GM18870 (cell line): ENCODE data around the gene TSPEAR.
"Not testable (repeated sequence)": the region's sequence is repeated elsewhere in the genome, so short reads cannot be mapped to it uniquely, and the experiment has no call there.

Experiments
- ATAC-seq: cut with Tn5 transposase; IDR thresholded peaks from one replicate; pipeline ENCODE4 v1.9.1; 2021; ENCODE audit warnings: moderate library complexity; ENCODE audit not compliant: unreplicated experiment

Gene TSPEAR

DNA sequence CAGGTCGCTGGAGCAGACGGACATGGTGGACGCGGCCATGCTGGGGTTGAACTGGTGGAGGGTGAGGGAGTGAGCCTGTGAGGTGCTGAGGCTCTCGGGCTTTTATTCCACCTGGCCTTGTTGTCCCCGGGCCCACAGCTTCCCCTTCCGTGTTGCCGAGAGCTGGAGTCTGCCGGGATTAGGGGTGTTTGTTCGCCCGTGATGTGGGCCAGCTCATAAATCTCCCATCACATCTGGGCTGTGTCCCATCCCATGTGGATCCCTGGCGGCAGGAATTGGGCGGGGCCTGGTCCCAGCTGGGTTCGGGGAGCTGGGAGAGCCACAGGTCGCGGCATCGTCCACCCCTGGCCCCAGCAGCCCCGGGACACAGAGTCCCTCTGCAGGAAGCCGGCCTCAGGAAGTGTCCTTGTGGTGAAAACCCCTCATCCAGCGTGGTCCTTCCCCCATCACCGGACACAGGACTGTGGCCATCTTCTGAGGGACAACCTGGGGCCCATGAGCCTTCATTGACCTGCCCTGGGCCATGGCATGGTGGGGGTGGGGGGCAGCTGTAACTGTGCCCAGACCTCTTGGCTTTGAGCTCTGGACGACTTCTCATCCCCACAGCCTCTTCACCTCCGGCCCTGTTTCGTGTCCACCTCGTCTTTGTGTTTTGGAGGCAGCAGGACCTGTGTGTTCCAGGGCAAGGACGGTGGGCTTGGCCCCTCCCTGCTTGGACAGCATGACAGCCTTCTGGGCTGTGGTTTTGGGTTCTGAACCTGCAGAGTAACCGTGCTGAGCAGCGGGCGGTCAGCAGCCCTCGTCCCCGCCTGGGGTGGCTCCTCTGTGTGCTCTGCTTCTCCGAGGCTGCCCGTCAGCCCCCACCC is 118.7 kb downstream of the TSPEAR start, which contains the start of gene KRTAP10-6:
Gene KRTAP10-6, minus strand, starts transcription at position 60 of the 866 bp plus-strand sequence. Its CDS starts 21 bp downstream, at position 39.
- ATAC-seq = no peak

DNA sequence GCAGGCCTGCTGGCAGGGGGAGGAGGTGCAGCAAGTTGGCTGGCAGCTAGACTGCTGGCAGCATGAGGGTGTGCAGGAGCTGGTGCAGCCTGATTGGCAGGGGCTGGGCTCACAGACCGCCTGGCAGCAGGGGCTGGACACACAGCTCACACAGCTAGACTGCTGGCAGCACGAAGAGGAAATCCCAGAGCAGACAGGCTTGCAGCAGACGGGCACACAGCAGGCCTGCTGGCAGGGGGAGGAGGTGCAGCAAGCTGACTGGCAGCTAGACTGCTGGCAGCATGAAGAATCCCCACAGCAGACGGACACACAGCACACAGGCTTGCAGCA is 119.6 kb downstream of the TSPEAR start:
- not testable (repeated sequence) for ATAC-seq

DNA sequence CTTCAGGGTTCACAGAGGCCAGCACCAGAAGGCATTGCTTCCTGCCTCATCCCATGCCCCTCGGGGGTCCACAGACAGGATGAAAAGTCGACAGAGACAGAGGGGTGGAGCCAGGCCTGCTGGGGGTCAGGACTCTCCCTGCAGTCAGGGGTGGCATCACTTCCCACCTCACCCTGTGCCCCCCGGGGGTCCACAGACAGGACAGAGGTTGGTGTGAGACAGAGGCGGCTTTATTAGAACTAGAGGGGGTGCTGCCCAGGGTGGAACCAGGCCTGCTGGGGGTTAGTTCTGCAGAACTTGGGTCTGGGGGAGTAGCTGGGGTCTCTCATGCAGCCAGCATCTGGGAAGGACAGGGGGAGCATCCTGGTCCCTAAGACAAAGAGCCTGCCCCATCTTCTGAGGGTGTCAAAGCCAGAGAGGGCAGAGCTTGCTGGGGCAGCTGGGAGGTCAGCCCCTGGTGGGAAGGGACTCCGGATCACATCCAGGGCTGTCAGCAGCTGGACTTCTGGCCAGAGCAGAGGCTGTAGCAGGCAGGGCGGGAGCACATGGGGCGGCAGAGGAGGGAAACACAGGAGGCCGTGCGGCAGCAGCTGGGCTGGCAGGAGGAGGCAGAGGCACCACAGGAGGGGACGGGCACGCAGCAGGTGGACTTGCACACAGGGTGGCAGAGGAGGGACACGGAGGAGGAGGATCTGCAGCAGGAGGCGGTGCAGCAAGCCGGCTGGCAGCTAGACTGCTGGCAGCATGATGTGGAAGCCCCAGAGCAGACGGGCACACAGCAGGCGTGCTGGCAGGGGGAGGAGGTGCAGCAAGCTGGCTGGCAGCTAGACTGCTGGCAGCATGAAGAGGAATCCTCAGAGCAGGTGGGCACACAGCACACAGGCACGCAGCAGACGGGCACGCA is 120.2 kb downstream of the TSPEAR start:
- not testable (repeated sequence) for ATAC-seq

DNA sequence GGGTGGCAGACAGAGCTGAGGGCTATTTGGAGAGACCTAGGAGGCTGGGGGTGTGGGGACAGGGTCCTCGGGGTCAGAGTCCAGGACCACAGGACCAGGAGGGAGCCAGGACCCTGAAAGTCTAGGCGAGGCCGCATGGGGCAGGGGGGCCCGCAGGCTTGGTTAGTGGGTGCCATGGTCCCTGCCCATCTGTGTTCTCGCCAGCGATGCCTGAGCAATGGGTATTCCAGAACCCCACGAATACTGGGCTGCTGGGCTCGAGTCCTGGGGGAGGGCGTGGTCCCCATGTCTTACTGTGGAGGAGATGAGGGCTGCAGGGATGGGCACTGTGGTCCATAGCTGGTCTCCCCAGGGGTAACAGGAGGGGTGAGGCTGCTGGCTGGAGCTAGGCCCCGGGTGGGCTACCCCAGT is 121.1 kb downstream of the TSPEAR start:
- no peak for ATAC-seq

DNA sequence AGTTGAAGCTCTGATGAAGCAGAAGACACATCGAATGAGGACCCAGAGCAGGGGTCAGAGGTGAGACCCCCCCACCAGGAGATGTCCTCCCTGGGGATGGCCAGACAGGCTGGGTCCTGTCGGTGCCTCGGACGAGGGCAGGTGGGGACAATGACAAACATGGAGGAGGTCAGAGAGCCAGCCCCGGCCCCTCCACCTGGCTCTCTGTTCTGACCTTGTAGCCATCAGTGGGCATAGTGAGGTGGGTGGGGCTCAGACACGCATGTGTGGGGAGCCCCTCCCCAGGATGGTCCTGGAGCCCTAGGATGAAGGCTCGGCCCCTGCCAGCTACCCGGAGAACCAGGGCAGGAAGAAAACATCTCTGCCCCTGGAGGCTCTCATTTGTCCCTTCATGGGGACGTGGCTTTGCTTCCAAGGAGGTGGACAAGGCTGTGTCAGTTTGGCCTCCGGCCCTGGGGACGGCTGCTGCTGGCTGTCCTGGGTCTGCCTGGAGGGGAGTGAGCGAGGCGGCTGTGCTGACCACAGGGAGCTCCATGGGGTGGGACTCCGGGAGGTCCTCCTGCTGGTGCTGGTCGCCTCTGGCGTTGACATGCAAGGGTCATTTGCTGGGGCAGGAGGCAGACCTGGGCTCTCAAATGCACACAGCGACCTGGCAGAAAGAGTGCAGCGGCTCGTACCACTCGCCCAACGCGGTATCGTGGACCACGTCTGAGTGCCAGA is 121.6 kb downstream of the TSPEAR start:
- no peak for ATAC-seq

DNA sequence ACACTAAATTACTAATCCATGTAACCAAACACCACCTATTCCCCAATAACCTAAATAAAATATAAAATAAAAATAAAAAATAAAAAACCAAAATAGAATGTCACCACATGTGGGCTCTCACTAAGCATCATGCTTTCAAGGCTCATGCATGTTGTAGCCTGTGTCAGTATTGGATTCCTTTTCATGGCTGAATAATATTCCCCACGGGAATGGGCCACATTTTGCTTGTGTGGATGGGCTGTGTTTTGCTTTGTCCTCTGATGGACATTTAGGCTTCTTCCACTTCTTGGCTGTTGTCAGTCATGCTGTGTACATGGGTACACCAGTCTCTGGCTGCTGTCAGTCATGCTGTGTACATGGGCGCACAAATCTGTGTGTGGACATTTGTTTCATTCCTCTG is 122.3 kb downstream of the TSPEAR start:
- ATAC-seq = no peak

DNA sequence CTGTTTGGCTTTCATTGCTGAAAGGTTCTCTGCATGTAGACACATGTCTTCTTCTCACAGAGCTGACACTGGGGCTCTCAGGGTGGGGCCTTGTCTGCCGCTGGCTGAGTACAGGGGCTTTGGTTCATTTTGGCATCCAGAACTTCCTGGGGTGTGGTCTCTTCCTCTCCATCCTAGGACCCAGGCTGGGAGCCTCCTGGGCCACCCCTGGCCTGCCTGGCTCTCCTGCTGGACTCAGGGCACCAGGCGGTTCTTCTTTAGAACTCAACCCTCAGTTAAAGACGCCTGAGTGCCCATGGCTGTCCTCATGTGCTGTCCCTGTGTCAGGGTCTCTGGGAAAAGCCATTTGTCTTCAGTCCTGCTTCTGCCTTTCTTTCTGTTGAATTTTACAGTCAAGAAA is 125.5 kb downstream of the TSPEAR start:
- ATAC-seq = no peak

DNA sequence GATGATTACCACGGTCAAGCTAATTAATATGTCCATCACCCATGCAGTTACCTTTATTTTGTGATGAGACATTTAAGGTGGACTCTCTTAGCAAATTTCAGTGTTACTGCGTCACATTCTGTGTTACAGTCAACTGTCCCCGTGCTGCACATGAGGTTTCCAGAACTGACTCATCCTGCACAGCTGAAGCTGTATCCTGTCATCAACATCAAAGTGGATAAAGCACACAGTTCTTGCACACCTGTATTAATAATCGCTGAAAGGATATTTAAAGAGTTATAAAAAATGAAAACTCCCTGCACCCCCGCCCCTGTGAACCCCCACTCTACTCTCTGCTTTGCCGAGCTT is 127.6 kb downstream of the TSPEAR start:
- ATAC-seq = no peak

DNA sequence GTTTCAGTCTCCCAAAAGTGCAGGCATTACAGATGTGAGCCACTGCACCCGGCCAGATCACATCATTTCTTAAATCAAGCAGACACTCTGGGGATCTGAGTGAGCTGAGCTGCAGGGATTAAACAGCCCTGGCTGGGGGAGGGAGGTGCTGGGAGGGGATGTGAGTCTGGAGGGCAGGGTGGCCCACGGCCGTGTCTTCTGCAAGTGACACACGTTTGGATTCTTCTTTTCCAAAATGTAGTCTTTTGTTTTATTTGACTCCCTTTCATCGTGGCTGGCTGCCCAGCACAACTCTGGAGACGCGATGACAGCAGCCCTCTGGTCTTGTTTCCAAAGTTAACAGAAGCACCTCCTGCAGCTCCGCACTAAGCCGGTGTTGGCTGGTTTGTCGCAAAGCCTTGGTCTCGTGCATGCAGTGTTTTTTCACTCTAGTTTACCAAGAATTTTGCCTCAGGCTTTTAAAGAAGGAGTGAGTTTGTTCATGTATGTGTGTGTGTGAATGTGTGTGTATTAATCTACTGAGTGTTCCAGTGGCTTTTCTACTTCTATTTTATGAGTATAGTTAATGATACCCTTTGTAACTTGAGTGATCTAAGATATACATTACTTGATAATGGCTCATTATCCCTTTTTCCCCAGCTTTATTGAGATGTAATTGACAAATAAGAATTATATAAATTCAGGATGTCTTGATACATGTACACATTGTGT is 128.1 kb downstream of the TSPEAR start:
- ATAC-seq = no peak

DNA sequence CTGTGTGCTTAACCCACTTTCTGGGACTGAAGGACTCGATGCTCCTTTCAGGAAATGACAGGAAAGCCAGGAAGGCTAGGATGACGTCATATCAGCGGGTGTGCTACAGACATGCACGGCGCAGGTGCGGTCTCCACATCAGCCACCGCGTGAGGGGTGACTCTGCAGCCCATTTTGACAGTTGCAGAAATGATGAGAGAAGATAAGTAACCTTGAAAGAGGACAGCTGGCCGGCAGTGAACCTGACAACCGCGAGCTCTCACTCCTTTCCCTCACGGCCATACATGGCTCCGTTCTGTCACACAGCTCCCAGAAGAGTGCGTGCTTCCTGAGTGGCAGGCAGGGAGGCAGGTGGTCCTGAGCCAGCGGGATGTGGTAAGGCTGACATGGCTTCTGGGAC is 129.3 kb downstream of the TSPEAR start:
- no peak for ATAC-seq

DNA sequence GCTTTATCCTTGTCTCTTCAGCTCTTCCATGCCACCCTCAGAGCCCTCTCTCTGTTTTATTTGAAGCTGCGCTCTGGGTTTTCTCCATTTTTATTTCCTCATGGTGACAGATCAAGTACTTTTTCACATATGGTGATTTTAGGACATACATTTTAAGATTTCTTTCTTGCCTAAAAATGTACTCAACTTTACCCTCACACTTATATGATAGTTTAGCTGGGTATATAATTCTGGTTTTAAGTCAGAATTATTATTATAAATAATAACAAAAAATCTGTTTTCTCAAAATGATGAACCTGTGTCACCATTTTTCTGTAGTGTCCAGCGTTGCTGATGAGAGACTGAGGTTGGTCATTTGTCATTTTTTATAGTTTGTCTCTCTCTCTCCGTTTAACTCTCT is 130.2 kb downstream of the TSPEAR start:
- ATAC-seq = no peak

DNA sequence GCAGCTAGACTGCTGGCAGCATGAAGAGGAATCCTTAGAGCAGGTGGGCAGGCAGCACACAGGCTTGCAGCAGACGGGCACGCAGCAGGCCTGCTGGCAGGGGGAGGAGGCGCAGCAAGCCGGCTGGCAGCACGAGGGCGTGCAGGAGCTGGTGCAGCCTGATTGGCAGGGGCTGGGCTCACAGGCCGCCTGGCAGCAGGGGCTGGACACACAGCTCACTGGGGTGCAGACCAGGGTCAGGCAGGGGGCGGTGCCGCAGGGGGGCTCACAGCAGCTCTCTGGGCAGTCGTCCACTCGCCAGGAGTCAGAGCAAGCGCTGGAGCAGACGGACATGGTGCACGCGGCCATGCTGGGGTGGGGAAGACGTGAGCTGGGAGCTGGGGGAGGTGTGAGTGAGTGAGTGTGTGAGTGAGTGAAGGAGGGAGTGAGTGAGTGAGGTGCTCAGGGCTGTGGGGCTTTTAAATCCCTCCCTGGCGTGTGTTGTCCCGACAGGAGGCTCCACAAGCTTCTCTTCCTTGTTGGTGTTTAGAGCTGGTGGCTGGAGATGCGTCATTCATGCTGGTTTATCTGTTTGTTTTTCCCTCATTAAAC is 131.0 kb downstream of the TSPEAR start, which contains the start of gene KRTAP10-5:
Gene KRTAP10-5, minus strand, starts transcription at position 374 of the 591 bp plus-strand sequence. Its CDS starts 26 bp downstream, at position 348.
- not testable (repeated sequence) for ATAC-seq

DNA sequence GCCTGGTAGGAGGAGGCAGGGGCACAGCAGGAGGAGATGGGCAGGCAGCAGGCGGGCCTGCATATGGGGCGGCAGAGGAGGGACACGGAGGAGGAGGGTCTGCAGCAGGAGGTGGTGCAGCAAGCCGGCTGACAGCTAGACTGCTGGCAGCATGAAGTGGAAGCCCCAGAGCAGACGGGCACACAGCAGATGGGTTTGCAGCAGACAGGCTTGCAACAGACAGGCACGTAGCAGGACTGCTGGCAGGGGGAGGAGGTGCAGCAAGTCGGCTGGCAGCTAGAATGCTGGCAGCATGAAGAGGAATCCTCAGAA is 131.6 kb downstream of the TSPEAR start:
- ATAC-seq = no peak

DNA sequence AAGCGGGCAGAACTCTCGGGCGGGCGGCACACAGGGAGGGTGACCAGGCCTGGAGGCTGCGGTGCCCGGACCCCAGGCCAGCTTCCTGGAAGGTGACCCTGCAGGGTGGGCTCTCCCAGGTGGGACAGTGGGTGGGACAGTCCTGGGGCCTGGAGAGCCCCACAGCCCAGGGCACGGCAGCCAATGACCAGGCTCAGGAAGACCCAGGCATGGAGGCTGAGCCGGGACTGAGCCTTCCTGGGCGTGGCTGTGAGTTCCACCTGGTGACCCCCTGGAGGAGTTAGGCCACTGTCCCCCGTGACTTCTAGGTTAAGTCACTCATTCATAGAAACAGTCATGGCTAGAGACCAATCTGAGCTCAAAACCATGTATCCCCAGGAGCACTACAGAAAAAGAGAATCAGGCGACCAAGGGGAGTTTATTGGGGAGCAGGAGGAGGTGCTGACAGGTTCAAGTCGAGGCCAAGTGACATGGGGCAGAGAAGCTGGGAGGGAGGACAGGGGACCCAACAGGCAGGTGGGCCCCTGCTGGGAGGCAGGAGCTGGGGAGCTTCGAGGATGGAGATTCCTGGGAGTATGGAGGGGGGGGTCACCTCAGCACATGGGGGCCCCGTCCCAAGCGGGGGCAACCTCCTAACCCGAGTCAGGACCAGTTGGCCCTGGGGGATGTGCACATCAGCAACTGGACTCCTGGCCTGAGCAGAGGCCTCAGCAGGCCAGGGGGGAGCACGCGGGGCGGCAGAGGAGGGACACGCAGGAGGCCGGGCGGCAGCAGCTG is 132.1 kb downstream of the TSPEAR start:
- ATAC-seq = no peak

DNA sequence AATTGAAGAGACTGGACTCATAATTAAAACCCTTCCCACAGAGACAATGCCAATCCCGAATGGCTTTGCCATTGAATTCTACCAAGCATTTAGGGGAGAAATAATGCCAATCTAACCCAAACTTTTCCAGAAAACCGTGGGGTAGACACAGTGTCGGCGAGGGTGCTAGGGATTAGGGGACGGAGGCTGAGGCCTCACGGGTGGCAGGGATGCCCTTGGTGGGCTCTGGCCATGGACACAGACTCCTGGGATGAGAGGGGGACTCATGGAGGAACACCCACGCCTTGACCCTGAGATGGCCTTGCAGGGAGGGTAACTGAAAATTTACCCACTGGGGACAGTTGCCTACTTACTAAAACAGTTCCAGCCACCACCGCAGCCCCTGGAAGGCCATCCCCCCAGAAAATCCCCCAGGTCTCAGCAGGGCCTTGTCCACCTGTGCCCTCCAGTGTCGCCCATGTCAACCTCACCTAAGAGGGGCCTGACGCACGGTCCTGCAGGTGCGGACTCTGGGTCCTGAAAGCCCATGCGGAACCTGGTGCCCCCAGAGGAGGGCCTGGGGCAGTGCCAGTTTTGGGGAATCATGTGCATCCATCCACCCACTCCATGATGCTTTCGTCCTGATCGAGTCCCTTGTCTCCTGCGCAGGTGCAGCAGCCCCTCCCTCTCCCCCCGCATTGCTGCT is 132.9 kb downstream of the TSPEAR start:
- no peak for ATAC-seq

DNA sequence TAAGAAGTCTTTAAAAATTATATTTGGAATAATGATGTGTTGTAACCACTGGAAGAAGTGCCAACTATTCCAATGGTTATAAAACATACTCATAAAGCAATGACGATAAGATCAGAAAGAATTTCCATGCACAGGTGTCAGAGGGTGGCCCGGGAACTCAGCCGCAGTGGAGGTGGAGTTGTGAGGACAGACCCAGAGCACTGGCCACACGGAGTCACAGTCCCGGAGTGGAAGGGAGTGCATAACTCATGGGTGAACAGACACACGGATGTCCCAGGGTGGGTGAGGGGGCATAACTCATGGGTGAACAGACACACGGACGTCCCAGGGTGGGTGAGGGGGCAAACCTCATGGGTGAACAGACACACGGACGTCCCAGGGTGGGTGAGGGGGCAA is 135.3 kb downstream of the TSPEAR start:
- ATAC-seq = no peak

DNA sequence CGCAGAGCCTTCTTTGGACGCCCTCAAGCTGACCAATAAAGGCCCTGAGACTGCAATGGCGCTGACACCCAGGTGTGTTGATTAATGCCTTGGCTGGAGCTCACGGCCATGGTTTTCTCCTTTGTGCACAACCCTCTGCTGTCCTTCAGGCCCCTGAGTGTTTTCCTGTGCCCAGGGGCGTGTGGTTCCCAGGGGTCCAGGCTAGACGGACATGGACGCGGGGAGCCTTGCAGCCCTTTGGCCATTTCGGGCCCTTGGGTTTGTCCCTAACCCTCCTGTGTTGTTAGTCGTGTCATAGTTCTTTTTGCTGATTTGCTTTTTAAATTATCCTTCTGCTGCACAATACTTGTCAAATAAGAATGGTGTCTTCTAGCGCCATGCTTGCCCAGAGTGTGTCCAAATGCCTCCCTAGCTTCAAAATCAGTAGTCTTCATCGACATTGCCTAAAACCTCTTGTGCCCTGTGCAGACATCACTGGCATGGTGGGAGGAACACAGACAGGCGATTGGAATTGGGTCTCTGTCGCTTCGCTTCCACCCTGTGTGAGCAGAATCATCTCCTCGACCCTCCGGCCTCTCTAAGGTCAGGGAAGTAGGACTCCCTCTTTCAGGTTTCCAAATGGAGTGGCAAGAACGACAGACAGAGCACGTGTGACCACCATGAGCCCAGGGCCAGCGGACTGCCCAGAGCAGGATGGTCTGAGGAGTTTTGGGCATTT is 135.9 kb downstream of the TSPEAR start:
- ATAC-seq = no peak
